Measurements from ENCODE around the gene POU2F2. TPM values are rescaled to one million over a fixed set of nuclear protein-coding genes. Genes with fewer than 3 reads are reported as not detected.

The POU2F2 gene
- total RNA-seq, 1 experiment from 2014 or later = 2.4 TPM

- Histone ChIP-seq H3K4me1 (ENCODE audit: insufficient read depth, low read length) (peaks cover 10% of the 10 kb centered on the region; the same call in 1 of the 2 replicates), H3F3A (ENCODE audit: low read length, unreplicated experiment) (no peaks in the 10 kb centered on the region), H4K20me1 (ENCODE audit: low read length) (peaks cover 3% of the 10 kb centered on the region; the same call in 1 of the 2 replicates), H3K9me3 (ENCODE audit: low read length) (no peaks in the 10 kb centered on the region), H2AFZ (ENCODE audit: low read length) (no peak overlapping the region), H3K9ac (ENCODE audit: low read length) (no peak overlapping the region), H3K4me3 (ENCODE audit: low read length) (no peak overlapping the region), H3K9me2 (replicated peaks; ENCODE audit: low read length) (no peaks in the 10 kb centered on the region), H3K36me3 (ENCODE audit: low read depth, low read length) (no peaks in the 10 kb centered on the region), H3K27me3 (ENCODE audit: low read length) (no peaks in the 10 kb centered on the region), H3K27ac (ENCODE audit: low read length) (no peak overlapping the region), H3K79me2 (ENCODE audit: low read length) (peaks cover 2% of the 10 kb centered on the region), H3K4me2 (ENCODE audit: low read length) (no peak overlapping the region)
- DNase-seq (no peak), ATAC-seq (no peak)
- no TSS peak for BruUV-seq (replicated peaks)
- ChIA-PET CTCF (no interaction called here), POLR2A (ENCODE audit: unreplicated experiment) (no interaction called here)
- intact Hi-C loops (cut with micrococcal nuclease) = no loop called here
- TF ChIP-seq EZH2phosphoT487 (IDR thresholded peaks at IDR 0.05; ENCODE audit: borderline replicate concordance, low read length) = no peak
- no peak for TF ChIP-seq CTCF (conservative IDR thresholded peaks at IDR 0.05; ENCODE audit: low read depth, low read length)
- TF ChIP-seq EZH2 (IDR thresholded peaks at IDR 0.05; ENCODE audit: low read length, unreplicated experiment) = no peak
These were observed 45.3 kb downstream of the POU2F2 start for GRCh38 chr19:42086770-42087550.

- Histone ChIP-seq H4K20me1 (ENCODE audit: low read length) (peaks cover 6% of the 10 kb centered on the region; the same call in 1 of the 2 replicates), H3K27me3 (ENCODE audit: low read length) (no peaks in the 10 kb centered on the region), H3K79me2 (ENCODE audit: low read length) (peaks cover 8% of the 10 kb centered on the region), H3K4me1 (ENCODE audit: insufficient read depth, low read length) (peaks cover 10% of the 10 kb centered on the region; the same call in 1 of the 2 replicates), H3K4me2 (ENCODE audit: low read length) (no peak overlapping the region), H3K36me3 (ENCODE audit: low read depth, low read length) (peaks cover 3% of the 10 kb centered on the region; the same call in 1 of the 2 replicates), H3F3A (ENCODE audit: low read length, unreplicated experiment) (no peaks in the 10 kb centered on the region), H3K9ac (ENCODE audit: low read length) (no peak overlapping the region), H3K4me3 (ENCODE audit: low read length) (no peak overlapping the region), H3K27ac (ENCODE audit: low read length) (no peak overlapping the region), H3K9me2 (replicated peaks; ENCODE audit: low read length) (no peaks in the 10 kb centered on the region), H3K9me3 (ENCODE audit: low read length) (no peaks in the 10 kb centered on the region), H2AFZ (ENCODE audit: low read length) (no peak overlapping the region)
- POLR2A ChIA-PET (ENCODE audit: unreplicated experiment) = no interaction called here
- ATAC-seq (no peak), DNase-seq (no peak)
- no TSS peak for BruUV-seq (replicated peaks)
- CTCF ChIA-PET = no interaction called here
- intact Hi-C loops (cut with micrococcal nuclease) = no loop called here
- TF ChIP-seq EZH2 (IDR thresholded peaks at IDR 0.05; ENCODE audit: low read length, unreplicated experiment) (no peak), CTCF (conservative IDR thresholded peaks at IDR 0.05; ENCODE audit: low read depth, low read length) (no peak), EZH2phosphoT487 (IDR thresholded peaks at IDR 0.05; ENCODE audit: borderline replicate concordance, low read length) (no peak)
These were observed 46.0 kb downstream of the POU2F2 start for GRCh38 chr19:42086188-42086736.

- Histone ChIP-seq H3K9me3 (ENCODE audit: low read length) (no peaks in the 10 kb centered on the region), H3K79me2 (ENCODE audit: low read length) (peaks cover 28% of the 10 kb centered on the region), H3K4me1 (ENCODE audit: insufficient read depth, low read length) (peaks cover 13% of the 10 kb centered on the region), H4K20me1 (ENCODE audit: low read length) (peaks cover 14% of the 10 kb centered on the region; the same call in 1 of the 2 replicates), H2AFZ (ENCODE audit: low read length) (no peak overlapping the region), H3K9ac (ENCODE audit: low read length) (no peak overlapping the region), H3K4me2 (ENCODE audit: low read length) (no peak overlapping the region), H3K27ac (ENCODE audit: low read length) (no peak overlapping the region), H3K9me2 (replicated peaks; ENCODE audit: low read length) (no peaks in the 10 kb centered on the region), H3F3A (ENCODE audit: low read length, unreplicated experiment) (no peaks in the 10 kb centered on the region), H3K27me3 (ENCODE audit: low read length) (no peaks in the 10 kb centered on the region), H3K4me3 (ENCODE audit: low read length) (no peak overlapping the region), H3K36me3 (ENCODE audit: low read depth, low read length) (peaks cover 15% of the 10 kb centered on the region; the same call in 1 of the 2 replicates)
- ATAC-seq (no peak), DNase-seq (no peak)
- CTCF ChIA-PET = no interaction called here
- POLR2A ChIA-PET (ENCODE audit: unreplicated experiment) = no interaction called here
- TF ChIP-seq CTCF (conservative IDR thresholded peaks at IDR 0.05; ENCODE audit: low read depth, low read length) (no peak), EZH2phosphoT487 (IDR thresholded peaks at IDR 0.05; ENCODE audit: borderline replicate concordance, low read length) (no peak), EZH2 (IDR thresholded peaks at IDR 0.05; ENCODE audit: low read length, unreplicated experiment) (no peak)
- intact Hi-C loops (cut with micrococcal nuclease) = no loop called here
- no TSS peak for BruUV-seq (replicated peaks)
These were observed 48.7 kb downstream of the POU2F2 start for GRCh38 chr19:42083537-42083936.
